Upper lobe of left lung (tissue), 6 donors: ENCODE results near the gene SEPTIN14. TPM values are rescaled to one million over a fixed set of nuclear protein-coding genes. Genes with fewer than 3 reads are reported as not detected.
"Not testable (repeated sequence)": the region's sequence is repeated elsewhere in the genome, so short reads cannot be mapped to it uniquely, and the experiment has no call there.

Experiments used
- ATAC-seq, 2 donors: fragments of 200-7000 bp; cut with Tn5 transposase; one replicate each; pipeline ENCODE4 v1.9.1; 2022; ENCODE audit warnings: mild to moderate bottlenecking in 2 of 2, moderate library complexity in 2 of 2; ENCODE audit not compliant: low FRiP score in 2 of 2
- DNase-seq, 2 donors: peaks; one replicate each; pipeline ENCODE4 v3.0.0-alpha.2; 2019 to 2020
- H3K27ac ChIP-seq, 4 donors: fragments of 200-600 bp; sonication (generic); one replicate each; pipeline ENCODE4 v1.5.1; 2016 to 2019
- H3K27me3 ChIP-seq, 4 donors: fragments of 200-600 bp; sonication (generic); one replicate each; pipeline ENCODE4 v1.5.1; 2017 to 2019
- H3K36me3 ChIP-seq, 4 donors: fragments of 200-600 bp; sonication (generic); one replicate each; pipeline ENCODE4 v1.5.1; 2016 to 2019
- H3K4me1 ChIP-seq, 4 donors: fragments of 200-600 bp; sonication (generic); one replicate each; pipeline ENCODE4 v1.5.1; 2018 to 2019
- H3K4me3 ChIP-seq, 4 donors: fragments of 200-600 bp; sonication (generic); one replicate each; pipeline ENCODE4 v1.5.1; 2017 to 2019; ENCODE audit warnings: mild to moderate bottlenecking in 2 of 4, moderate library complexity in 1 of 4
- H3K9me3 ChIP-seq, 4 donors: fragments of 200-600 bp; sonication (generic); one replicate each; pipeline ENCODE4 v1.5.1; 2018 to 2019
- CTCF ChIP-seq, 6 experiments: fragments of 450-650 bp in 4 of 6; fragments of 200-600 bp in 2 of 6; sonication (generic) in 2 of 6; IDR thresholded peaks; one replicate each; pipeline ENCODE4 v1.5.1; 2016 to 2019; ENCODE audit warnings: antibody characterized with exemption in 6 of 6
- EP300 ChIP-seq, 4 donors: sonication (generic); formaldehyde crosslinking; IDR thresholded peaks; one replicate each; pipeline ENCODE4 v1.5.1; 2017; ENCODE audit warnings: antibody characterized with exemption in 4 of 4, control low read depth in 2 of 4
- POLR2A ChIP-seq, 4 donors: fragments of 450-650 bp; IDR thresholded peaks; one replicate each; pipeline ENCODE4 v1.5.1; 2016 to 2017; ENCODE audit warnings: antibody characterized with exemption in 4 of 4, mild to moderate bottlenecking in 2 of 4
- POLR2AphosphoS5 ChIP-seq, 2 donors: sonication (generic); formaldehyde crosslinking; IDR thresholded peaks; one replicate each; pipeline ENCODE4 v1.5.1; 2017; ENCODE audit warnings: antibody characterized with exemption in 2 of 2
- WGBS, 2 donors: methylation state at CpG; one replicate each; pipeline ENCODE4 v1.1.5; 2017 to 2018; 5-methylcytosine and 5-hydroxymethylcytosine counted together
- total RNA-seq, 6 donors: library from RNA; depleted of rRNA in 4 of 6; stranded (reverse); fragments of >200 nt in 4 of 6; gene quantifications; one replicate each; pipeline versions ENCODE4 v1.1.0 to v1.2.1, GENCODE V29; 2016 to 2021
- donor health status: DM: no; HTN: no; CAD: no; lungs with moderate emphysema.
- donor health status: DM: no; HTN: yes; CAD: no; lungs with severe emphysema.

Gene SEPTIN14
- under 1 TPM in 1 of 6 donors, not detected in 5; 0.06 TPM for total RNA-seq

GRCh38 chr7:55862652-55863051 is at the start of gene SEPTIN14:
Gene SEPTIN14, minus strand, starts transcription at chr7:55862752. Its CDS starts 756 bp downstream, at chr7:55861996.
- WGBS, 2 donors, result 70 to 74% methylated on average over 2 of the region's 2 CpGs
- not testable (repeated sequence) for H3K4me3 ChIP-seq, H3K27me3 ChIP-seq, H3K36me3 ChIP-seq, H3K9me3 ChIP-seq, H3K27ac ChIP-seq, DNase-seq, H3K4me1 ChIP-seq, ATAC-seq

GRCh38 chr7:55903985-55904759 is 41.6 kb upstream of the SEPTIN14 start:
- Histone ChIP-seq H3K36me3 (peaks cover 0 to 3% (median 0%) of the 10 kb centered on the region in 4 donors), H3K27ac (no peak overlapping the region), H3K4me3 (no peak overlapping the region), H3K27me3 (no peaks in the 10 kb centered on the region), H3K9me3 (no peaks in the 10 kb centered on the region), H3K4me1 (no peaks in the 10 kb centered on the region)
- no peak for DNase-seq
- no peak for ATAC-seq
- no peak for TF ChIP-seq EP300 (IDR thresholded peaks at IDR 0.05)
- no peak for TF ChIP-seq POLR2A (IDR thresholded peaks at IDR 0.05)
- TF ChIP-seq POLR2AphosphoS5 (IDR thresholded peaks at IDR 0.05), result no peak
- no peak for TF ChIP-seq CTCF (IDR thresholded peaks at IDR 0.05)
- WGBS, 2 donors, result 80 to 92% methylated on average over 6 to 8 of the region's 8 CpGs

- H3K4me1 ChIP-seq, ATAC-seq, H3K36me3 ChIP-seq: not testable (repeated sequence)
Measured at GRCh38 chr7:55901059-55901458, 38.5 kb upstream of the SEPTIN14 start.

GRCh38 chr7:55898287-55898686 is 35.7 kb upstream of the SEPTIN14 start:
- TF ChIP-seq POLR2A (IDR thresholded peaks at IDR 0.05) (no peak), CTCF (IDR thresholded peaks at IDR 0.05) (no peak), POLR2AphosphoS5 (IDR thresholded peaks at IDR 0.05) (no peak), EP300 (IDR thresholded peaks at IDR 0.05) (no peak)
- no peaks in the 10 kb centered on the region for H3K27me3 ChIP-seq
- ATAC-seq, result no peak
- no peak overlapping the region for H3K4me3 ChIP-seq
- H3K36me3 ChIP-seq, result no peaks in the 10 kb centered on the region
- H3K4me1 ChIP-seq, result no peaks in the 10 kb centered on the region
- 79 to 85% methylated on average over 4 of the region's 4 CpGs for WGBS, 2 donors
- H3K9me3 ChIP-seq, result peaks cover 0 to 7% (median 0%) of the 10 kb centered on the region in 4 donors
- no peak for DNase-seq
- H3K27ac ChIP-seq, result no peak overlapping the region

More at GRCh38 chr7:55901059-55901458, 38.5 kb upstream of the SEPTIN14 start:
- H3K4me3 ChIP-seq, H3K9me3 ChIP-seq, H3K27me3 ChIP-seq, DNase-seq, H3K27ac ChIP-seq: not testable (repeated sequence)
- WGBS, 2 donors, result 95 to 100% methylated on average over 1 of the region's 1 CpG

- no peak for TF ChIP-seq EP300 (IDR thresholded peaks at IDR 0.05)
- TF ChIP-seq CTCF (IDR thresholded peaks at IDR 0.05), result no peak
- no peak for TF ChIP-seq POLR2A (IDR thresholded peaks at IDR 0.05)
- TF ChIP-seq POLR2AphosphoS5 (IDR thresholded peaks at IDR 0.05), result no peak
Measured at GRCh38 chr7:55895021-55895420, 32.5 kb upstream of the SEPTIN14 start.

GRCh38 chr7:55893940-55894339 is 31.4 kb upstream of the SEPTIN14 start:
- Histone ChIP-seq H3K4me1 (no peaks in the 10 kb centered on the region), H3K36me3 (no peaks in the 10 kb centered on the region), H3K27ac (no peak overlapping the region), H3K4me3 (no peak overlapping the region), H3K9me3 (peaks cover 0 to 7% (median 0%) of the 10 kb centered on the region in 4 donors), H3K27me3 (no peaks in the 10 kb centered on the region)
- DNase-seq, result no peak
- ATAC-seq, result no peak
- TF ChIP-seq POLR2A (IDR thresholded peaks at IDR 0.05) (no peak), CTCF (IDR thresholded peaks at IDR 0.05) (no peak), POLR2AphosphoS5 (IDR thresholded peaks at IDR 0.05) (no peak), EP300 (IDR thresholded peaks at IDR 0.05) (no peak)

More at GRCh38 chr7:55895021-55895420, 32.5 kb upstream of the SEPTIN14 start:
- Histone ChIP-seq H3K27me3 (no peaks in the 10 kb centered on the region), H3K4me1 (no peaks in the 10 kb centered on the region), H3K4me3 (no peak overlapping the region), H3K36me3 (no peaks in the 10 kb centered on the region), H3K9me3 (peaks cover 0 to 7% (median 0%) of the 10 kb centered on the region in 4 donors), H3K27ac (no peak overlapping the region)
- WGBS, 2 donors, result 97 to 99% methylated on average over 4 of the region's 4 CpGs
- DNase-seq (no peak), ATAC-seq (no peak)

GRCh38 chr7:55888378-55888777 is 25.8 kb upstream of the SEPTIN14 start:
- ATAC-seq, H3K36me3 ChIP-seq, H3K27ac ChIP-seq, H3K27me3 ChIP-seq, H3K9me3 ChIP-seq, DNase-seq, H3K4me1 ChIP-seq: not testable (repeated sequence)
- peak overlapping the region in 3 of 4 donors; percentile 51 to 90 (median 74) for H3K4me3 ChIP-seq
- 77 to 82% methylated on average over 10 of the region's 10 CpGs for WGBS, 2 donors
